ENCODE data around the gene CD2AP.

DNA sequence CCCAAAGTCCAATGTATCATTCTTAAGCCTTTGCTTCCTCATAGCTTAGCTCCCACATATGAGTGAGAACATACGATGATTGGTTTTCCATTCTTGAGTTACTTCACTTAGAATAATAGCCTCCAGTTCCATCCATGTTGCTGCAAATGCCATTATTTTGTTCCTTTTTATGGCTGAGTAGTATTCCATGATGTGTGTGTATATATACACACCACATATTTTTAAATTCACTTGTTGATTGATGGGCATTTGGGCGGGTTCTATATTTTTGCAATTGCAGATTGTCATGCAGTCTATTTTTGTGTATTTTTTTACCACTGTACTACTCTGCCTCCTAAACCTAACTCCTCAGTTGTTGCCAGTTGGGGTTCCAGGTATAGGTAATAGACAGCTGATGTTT lies 74.7 kb downstream of the CD2AP start:
- TF ChIP-seq, protein P1, sequence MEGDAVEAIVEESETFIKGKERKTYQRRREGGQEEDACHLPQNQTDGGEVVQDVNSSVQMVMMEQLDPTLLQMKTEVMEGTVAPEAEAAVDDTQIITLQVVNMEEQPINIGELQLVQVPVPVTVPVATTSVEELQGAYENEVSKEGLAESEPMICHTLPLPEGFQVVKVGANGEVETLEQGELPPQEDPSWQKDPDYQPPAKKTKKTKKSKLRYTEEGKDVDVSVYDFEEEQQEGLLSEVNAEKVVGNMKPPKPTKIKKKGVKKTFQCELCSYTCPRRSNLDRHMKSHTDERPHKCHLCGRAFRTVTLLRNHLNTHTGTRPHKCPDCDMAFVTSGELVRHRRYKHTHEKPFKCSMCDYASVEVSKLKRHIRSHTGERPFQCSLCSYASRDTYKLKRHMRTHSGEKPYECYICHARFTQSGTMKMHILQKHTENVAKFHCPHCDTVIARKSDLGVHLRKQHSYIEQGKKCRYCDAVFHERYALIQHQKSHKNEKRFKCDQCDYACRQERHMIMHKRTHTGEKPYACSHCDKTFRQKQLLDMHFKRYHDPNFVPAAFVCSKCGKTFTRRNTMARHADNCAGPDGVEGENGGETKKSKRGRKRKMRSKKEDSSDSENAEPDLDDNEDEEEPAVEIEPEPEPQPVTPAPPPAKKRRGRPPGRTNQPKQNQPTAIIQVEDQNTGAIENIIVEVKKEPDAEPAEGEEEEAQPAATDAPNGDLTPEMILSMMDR (IDR thresholded peaks at IDR 0.05): no peak
- TF ChIP-seq POLR2A (IDR thresholded peaks at IDR 0.05): no peak
